ENCODE results near the gene GABBR2.

DNA sequence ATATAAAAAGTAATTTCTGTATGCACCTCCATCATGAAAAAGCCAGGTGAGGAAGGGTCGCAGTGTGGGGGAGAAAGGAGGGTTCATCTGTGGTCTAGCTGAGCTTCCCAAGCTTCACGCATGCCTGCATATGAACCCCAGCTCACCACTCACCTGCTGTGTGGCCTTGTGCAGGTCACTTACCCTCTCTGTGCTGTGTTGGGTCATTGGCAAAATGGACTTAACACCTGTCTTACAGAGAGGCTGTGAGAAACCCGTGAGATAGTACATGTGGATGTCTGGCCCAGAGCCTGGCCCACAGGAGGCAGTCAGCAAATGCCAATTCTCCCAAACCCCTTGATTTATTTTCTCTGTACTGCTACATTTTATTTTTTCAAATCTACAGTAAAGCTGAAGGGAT is 88.9 kb downstream of the GABBR2 start:
- TF ChIP-seq, protein P1, sequence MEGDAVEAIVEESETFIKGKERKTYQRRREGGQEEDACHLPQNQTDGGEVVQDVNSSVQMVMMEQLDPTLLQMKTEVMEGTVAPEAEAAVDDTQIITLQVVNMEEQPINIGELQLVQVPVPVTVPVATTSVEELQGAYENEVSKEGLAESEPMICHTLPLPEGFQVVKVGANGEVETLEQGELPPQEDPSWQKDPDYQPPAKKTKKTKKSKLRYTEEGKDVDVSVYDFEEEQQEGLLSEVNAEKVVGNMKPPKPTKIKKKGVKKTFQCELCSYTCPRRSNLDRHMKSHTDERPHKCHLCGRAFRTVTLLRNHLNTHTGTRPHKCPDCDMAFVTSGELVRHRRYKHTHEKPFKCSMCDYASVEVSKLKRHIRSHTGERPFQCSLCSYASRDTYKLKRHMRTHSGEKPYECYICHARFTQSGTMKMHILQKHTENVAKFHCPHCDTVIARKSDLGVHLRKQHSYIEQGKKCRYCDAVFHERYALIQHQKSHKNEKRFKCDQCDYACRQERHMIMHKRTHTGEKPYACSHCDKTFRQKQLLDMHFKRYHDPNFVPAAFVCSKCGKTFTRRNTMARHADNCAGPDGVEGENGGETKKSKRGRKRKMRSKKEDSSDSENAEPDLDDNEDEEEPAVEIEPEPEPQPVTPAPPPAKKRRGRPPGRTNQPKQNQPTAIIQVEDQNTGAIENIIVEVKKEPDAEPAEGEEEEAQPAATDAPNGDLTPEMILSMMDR (conservative IDR thresholded peaks at IDR 0.05 in 1 of 2, IDR thresholded peaks at IDR 0.05 in 1 of 2; ENCODE audit: extremely low read depth in 1 of 2, insufficient read depth in 1 of 2, low read depth in 1 of 2, low read length in 2 of 2) = no peak
- no peak for TF ChIP-seq EZH2 (IDR thresholded peaks at IDR 0.05; ENCODE audit: borderline replicate concordance, low read length)

Data from mammary epithelial cell (primary cell).